NCI-H2171 (cell line): Measurements from ENCODE around the gene KAZALD1.

ENCODE experiments used
- DNase-seq: peaks from one replicate; lab custom pipeline; 2025; lab: John Stamatoyannopoulos, UW

Gene KAZALD1

DNA sequence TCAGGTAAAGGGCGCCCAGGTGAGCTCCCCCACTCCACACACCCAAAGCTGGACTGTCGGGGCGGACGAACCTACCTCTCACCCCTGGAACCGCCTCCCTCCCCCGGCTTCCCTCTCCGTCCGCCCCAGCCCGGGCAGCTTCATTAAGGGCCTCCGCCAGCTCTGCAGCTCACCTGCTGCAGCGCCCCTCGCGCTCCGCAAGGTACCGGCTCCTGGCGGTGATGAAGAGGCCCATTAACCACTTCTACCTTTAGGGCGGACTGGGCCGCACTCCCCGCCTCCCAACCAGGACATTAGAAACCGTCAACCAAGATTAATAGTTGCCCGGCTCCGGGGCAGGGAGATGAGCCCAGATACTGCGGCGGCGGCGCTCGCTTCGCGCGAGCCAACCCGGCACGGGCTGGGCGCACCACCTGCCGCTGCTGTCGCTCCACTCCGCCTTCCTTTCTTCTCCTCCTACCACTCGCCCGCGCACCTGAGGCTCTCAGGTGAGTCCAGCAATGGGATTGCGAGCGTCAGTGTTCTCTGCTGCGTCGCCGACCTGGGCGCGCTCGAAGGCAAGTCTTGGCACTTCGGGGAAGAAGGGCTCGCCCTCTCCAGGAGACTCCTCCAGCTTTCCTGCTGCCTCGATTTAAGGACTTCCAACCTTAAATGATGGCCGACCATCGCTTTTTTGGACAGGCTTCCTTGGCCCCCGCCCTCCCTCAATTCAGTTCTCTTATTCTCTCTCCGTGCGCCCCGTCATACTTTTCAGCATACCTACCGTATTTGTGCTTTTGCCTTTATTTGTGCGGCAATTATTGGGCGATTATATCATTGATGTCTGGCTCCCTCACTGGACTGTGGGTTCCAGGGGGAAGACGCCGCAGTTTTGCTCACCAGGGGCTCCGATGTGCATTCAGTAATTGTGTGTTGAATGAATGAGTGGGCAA lies 13.6 kb upstream of the KAZALD1 start:
- DNase-seq: no peak

DNA sequence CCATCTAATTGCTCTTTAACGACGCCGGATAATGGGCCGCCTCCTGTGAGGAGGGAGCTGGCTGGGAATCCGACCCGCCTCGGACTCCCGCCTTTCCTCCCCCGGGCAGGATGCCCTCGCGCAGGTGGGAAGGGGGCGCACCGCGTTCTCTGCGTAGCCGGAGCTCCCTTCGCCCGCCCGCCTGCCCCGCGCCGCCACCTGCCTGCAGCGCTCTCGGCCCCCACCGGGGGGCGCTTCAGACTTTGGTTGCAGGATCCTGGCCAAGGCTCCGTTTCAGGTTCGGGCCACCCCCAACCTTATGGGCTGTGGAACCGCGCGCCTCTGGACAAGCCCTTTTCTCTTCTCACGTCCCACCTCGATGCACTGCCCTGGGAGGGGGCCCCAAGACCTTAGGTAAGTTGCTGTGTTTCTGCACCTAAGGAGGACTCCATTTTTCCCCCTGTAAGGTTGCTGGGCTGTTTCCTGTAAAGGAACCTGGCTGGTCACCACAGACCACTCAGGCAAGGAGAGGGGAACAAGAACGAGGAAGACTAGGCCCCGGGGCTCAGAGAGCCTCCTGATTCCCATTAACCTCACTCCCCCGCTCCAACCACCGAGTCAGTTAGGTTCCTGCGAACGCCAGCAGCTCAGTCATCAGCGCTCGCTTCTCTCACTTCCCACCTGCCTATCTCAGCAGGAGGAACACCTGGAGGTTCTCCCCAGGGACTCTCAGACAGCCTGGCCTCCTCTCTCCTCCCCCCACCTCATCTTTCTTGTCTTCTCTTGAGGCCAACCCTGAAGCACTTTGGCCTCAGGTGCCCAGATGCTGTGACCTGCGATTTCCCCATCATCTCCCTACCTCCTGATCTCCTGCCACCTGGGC lies 11.3 kb upstream of the KAZALD1 start:
- peak; percentile 67 for DNase-seq

DNA sequence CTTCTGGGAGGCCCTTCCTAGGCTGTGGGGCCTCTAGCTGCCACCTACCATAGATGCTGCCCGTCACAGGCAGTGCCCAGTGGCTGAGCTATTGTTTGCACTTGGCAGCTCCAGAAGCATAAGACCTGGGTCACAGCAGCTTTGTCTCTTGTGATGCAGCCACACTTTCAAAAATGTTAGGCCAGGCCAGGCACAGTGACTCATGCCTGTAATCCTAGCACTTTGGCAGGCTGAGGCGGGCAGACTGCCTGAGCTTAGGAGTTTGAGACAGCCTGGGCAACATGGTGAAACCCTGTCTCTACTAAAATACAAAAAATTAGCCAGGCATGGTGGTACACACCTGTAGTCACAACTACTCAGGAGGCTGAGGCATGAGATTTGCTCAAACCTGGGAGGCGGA lies 9.5 kb upstream of the KAZALD1 start:
- DNase-seq: no peak

DNA sequence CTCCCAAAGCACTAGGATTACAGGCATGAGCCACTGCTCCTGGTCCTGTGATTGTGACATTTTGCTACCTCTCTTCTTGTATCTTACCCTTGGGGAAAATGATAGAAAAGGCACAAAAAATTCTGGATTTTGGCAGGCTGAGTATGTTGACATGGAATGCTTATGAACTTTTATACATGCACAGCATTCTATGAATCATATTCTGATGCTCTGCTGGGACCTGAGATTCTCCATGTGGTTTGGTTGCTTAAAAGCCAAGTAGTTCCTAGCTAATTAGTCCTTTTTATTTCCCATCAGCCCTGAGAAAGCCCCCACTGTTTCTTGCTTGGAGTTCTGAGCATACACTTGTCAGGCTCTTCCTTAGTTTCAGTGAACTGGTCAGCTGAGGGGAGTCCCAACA lies 8.3 kb upstream of the KAZALD1 start:
- DNase-seq: no peak

DNA sequence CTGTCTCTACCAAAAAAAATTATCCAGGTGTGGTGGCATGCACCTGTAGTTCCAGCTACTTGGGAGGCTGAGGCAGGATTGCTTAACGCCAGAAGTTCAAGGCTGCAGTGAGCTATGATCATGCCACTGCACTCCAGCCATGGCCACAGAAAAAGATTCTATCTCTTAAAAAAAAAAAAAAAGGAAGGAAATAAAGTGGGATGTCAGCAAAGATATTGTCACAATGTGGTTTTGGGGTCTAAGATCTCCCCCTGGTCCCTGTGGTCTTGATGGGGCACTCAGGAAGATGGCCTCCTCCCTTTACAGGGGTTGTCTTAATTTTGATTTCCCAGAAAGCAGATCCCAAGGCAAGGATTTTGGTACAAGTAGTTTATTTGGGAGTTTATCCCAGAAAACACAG lies 7.4 kb upstream of the KAZALD1 start:
- DNase-seq: no peak

DNA sequence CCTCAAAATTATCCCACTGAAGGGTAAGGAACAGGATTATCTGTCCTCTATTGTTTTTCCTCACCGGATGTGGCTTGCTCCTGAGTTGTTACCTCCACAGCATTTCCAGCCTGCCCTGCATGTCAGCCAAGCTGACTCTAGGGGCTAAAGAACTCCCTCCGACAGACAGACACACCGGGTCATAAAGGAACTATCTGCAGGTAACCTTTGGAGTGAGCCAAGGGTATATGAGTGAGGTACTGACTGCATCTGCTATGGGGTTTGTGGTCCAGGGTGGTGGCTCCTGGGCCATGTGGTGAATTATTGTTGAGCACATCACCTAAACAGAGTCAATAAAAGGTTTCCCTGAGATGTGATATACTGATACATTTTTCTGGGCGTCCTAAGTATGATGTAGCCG lies 6.9 kb upstream of the KAZALD1 start:
- DNase-seq: no peak

DNA sequence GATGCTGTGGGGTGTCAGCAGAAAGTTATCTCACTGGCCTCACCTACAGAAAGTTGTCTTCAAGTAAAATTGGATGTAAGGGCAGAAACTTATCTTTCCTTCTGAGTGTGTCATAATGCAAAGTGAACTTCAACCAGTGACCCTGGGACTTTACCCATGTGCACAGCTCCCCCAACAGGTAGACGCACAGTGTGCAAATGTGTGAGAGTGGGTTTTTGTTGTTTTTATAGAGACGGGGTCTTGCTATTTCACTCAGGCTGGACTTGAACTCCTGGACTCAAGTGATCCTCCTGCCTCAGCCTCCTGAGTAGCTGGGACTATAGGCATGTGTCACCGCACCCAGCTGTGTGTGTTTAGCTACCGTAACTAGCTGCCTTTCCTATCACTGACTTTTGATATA lies 6.4 kb upstream of the KAZALD1 start:
- no peak for DNase-seq

DNA sequence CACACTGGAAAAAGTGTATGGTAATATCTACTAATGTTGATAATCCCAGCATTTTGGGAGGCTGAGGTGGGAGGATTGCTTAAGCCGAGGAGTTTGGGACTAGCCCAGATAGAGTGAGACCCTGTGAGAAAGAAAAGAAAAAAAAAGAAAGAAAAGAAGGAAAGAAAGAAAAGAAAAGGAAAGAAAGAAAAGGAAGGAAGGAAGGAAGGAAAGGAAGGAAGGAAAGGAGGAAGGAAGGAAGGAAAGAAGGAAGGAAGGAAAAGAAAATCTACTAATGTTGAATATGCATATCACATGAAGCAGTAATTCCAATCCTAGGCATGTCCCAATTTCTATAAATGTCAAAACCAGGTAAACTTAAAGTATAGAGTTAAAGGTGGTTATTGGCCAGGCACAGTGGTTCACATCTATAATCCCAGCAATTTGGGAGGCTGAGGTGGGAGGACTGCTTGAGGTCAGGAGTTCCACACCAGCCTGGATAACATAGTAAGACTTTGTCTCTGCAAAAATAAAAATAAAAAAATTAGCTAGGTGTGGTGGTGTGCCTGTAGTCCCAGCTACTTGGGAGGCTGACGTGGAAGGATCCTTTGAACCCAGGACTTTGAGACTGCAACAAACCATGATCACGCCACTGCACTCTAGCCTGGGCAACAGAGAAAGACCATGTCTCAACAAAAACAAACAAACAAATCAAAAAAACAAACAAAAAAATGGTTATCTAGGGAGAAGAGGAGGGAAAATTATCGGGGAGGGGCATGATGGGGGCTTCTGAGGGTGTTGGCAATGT lies 5.2 kb upstream of the KAZALD1 start:
- DNase-seq: no peak

DNA sequence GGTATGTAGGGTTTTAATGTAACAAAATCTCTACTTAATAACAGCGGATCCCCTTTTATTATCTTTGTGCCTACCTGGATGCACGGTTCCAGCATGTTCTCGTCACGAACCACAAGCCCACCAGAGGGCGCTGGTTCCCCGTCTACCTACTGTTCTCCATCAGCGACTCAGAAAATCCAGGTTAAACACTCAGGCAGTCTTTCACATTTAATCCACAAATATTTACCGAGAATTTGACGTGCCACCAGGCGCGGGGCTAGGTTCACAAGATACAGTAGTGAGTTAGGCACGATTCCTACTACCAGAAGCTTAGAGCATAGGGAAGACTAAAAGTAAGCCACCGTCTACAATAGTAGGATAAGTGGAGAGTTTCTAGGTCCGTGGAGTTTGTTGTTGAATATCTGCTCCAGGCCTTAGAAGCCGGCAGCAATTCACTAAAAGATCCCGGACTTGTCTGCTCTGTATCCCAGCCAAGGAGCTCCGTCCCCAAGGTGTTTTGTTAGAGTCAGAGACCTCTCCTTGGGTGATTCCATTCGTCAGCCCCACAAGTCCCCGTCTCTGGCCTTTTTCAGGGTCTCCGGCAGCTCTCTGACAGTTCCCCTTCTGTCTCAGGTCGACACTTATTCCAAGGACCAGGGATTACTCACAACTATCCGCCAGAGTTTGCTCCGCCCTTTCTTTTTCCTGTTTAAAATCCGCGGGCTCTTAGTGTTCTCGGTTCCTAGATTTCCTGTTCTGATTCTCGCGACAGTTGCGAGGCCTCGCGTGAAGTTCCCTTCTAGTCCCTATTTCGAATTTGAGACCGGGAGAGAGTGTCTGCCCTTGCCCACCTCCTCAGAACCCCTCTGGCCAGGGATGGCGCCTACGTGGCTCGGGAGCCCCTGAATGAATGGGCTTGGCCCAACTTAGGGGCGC lies 1.5 kb upstream of the KAZALD1 start:
- peak; percentile 69 for DNase-seq

DNA sequence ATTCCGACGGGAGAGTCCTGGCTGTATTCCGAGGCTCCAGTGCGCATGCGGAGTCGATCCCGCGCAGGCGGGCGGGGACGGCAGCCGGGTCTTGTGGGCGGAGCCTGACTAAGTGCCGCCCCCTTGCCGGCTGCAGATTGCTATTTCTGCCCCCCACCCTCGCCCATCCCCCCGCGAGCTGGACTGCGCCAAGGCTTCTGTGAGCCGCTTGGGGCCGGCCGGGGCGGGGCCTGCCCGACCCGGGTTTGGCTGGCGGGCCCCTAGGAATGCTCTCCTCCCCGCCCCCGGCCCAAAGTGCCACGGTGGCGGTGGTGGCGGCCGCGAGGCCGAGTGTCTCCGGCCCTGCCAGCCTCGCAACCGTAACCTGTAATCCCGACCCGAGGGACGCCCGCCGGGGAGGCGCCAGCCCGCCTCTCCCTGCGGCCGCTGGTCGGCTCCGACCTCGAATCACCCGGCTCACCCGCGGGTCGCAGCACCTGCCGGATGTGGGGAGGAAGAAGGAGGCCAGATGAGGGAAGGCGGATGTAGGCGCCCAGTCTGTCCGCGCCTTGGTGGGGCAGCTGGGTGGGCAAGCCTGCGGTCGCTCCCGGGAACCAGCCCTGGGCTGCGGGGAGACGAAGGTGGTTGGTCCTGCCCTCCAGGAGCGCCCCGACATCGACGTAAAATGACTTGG lies 702 bp upstream of the KAZALD1 start:
- peak; percentile 78 for DNase-seq

DNA sequence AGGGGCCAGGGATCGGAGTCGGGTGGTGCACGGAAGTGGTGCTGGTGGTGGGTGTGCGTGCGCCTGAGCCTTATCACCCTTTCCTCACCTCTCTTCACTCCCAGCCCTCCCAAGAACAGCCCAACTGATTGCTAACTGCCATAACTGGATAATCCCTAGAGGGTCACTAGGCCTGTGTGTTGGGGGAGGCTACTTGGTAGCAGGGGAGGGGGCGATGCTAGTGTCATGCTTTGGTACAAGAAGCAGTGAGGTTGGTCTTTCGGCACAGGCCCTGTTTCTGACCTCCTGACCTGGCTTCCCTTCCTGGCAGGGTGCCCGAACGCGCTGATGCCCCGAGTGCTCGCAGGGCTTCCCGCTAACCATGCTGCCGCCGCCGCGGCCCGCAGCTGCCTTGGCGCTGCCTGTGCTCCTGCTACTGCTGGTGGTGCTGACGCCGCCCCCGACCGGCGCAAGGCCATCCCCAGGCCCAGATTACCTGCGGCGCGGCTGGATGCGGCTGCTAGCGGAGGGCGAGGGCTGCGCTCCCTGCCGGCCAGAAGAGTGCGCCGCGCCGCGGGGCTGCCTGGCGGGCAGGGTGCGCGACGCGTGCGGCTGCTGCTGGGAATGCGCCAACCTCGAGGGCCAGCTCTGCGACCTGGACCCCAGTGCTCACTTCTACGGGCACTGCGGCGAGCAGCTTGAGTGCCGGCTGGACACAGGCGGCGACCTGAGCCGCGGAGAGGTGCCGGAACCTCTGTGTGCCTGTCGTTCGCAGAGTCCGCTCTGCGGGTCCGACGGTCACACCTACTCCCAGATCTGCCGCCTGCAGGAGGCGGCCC lies 652 bp downstream of the KAZALD1 start:
- DNase-seq: peak; percentile 32

DNA sequence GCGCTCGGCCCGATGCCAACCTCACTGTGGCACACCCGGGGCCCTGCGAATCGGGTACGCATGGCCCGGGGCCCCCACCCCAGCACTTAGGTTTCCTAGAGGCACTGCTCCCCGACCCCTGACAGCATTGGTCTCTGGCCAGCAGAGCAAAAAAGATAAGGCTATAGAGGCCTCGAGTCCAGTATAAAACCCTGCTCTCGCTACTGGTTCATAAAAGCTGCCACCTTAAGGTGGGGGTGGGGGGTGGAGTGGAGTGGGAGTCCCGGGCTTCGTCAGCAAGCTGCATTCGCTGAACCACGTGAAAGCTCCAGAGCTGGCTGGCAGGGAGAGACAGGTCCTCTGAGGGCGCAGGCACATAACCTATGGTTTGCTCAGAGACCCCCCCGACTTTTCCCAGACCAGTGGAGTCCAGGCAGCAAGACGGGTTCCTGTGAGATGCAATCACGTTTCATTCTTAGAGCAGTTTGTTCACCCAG lies 1.3 kb downstream of the KAZALD1 start:
- DNase-seq: no peak

DNA sequence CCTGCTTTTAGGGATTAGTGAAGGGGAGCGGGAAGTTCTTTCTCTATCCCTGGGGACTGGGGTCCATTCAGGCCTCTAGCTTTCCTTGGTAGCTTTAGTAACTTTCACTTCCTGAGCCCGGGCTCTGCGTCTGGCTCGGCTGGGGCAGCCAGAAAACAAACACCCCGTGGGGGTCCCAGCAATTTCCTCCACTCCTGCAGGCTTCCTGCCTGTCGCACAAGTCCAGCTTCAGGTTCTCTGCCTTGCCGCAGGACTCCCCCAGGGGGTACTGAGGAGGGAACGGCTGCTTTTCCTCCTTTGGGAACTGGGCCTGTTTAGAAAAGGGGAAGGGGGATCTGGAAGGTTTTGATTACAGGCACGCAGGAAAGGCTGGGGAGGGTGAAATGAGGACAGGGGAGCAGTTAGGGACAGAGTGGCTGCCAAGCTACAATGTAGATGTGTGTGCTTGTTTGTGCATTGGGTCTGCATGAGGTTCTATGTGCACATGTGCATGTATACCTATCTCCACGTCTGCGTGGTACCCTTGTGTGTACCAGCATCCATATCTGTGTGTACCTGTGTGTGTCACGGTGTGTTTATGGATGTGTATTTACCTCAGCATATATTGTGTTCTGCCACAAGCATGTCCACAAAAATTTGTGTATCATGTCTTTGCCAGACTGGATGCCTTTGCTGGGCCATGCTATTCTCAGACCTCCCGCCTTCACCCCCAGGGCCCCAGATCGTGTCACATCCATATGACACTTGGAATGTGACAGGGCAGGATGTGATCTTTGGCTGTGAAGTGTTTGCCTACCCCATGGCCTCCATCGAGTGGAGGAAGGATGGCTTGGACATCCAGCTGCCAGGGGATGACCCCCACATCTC lies 2.0 kb downstream of the KAZALD1 start:
- no peak for DNase-seq

DNA sequence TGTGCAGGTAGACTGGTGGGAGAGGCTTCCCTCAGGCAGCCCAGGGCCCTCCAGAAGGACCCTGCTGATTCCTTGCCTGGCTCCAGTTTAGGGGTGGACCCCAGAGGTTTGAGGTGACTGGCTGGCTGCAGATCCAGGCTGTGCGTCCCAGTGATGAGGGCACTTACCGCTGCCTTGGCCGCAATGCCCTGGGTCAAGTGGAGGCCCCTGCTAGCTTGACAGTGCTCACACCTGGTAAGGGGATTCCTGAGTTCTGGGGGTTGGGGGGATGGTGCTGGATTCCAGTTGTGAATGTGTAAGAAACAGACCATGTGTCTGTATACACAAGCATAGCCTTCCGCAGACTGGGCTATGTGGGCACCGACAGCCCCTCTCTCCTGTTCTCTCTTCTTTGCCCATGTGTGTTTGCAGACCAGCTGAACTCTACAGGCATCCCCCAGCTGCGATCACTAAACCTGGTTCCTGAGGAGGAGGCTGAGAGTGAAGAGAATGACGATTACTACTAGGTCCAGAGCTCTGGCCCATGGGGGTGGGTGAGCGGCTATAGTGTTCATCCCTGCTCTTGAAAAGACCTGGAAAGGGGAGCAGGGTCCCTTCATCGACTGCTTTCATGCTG lies 2.7 kb downstream of the KAZALD1 start:
- no peak for DNase-seq

DNA sequence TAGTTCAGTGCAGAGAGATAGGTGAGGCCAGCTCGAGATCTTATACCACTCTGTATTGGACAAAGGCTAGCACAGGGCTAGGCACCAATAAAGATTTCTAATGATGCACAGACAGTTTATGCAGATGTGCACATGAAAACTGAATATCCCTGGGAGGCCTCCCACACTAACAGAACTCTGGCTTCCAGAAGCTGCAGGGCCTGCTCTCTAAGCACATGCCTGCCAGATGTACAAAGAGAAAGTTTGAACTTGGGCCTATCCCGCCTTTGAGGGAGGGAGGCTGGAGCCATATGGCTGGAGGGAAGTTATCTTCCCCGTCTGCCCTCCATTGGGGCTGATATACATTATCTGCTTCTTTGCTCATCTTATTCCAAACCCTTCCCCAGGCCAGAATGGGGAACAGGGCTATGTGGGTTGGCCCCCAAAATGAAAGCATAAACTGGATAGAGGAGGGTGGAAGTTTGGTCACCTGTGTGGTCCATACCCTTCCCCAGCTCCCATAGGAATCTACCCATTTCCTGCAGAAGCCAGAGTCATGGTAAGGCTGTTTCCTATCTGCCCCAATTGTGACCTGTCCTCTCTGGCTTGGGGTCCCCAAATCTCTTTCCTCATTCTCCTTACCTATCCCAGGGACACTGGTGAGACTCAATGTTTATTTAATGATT lies 3.8 kb downstream of the KAZALD1 start:
- no peak for DNase-seq

DNA sequence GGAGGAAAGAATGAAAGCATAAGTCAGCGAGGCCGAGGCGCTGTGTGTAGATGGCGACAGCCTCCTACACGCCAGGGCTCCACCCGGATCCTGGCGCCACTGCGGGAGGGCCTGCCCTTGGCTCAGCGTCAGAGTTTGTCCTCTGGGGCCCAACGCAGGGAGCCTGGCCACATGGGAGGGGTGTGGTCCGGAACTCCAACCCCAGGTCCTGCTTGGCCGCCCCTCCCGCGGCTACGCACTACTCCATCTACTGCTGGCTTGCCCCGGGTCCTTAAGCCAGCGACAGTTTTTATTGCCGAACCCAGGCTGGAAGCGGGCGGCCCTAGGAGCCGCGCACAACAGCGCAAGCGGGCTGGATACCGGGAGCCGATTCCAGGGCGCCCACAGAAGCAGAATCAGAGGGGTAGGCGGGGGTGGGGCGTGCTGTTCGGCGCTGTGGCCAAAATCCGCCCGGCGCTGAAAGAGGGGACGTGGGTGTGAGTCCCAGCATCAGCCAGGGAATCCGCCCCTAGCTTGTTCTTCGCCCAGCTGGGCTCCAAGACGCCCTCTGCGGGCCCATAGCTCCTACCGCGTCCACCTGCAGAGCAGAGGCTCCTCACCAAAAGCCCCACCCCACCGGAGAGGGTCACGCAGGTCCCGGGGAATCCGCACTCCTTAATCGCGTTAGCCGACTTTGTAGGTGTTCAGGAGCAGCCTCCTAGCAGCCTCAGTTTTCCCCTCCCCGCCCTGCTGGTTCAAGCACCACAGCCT lies 4.5 kb downstream of the KAZALD1 start:
- DNase-seq: peak; percentile 29

DNA sequence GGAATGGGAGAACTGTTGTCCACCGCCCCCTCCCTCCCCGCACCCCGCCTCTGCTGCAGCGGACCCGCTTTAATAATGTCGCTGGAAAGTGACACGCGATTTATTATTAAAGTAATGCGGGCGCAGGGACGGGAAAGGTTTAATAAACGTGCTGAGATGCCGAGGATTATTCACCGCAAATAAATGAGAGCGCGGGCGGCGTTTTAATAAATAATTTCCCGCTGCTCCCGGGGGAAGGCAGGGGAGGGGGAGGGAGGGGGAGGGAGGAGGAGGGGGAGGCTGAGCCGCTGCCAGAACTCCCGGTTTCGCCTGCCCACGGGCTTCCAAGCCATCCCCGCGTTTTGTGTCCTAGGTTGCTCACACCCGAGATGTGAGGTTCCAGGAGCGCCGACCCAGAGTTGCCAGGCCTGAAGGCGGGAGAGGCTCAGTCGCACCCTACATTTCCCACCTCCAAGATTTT lies 5.1 kb downstream of the KAZALD1 start:
- DNase-seq: no peak
